ENCODE results near the gene ITGA8. TPM values are rescaled to one million over a fixed set of nuclear protein-coding genes. Genes with fewer than 3 reads are reported as not detected.

The ITGA8 gene
- total RNA-seq, result under 0.01 and 0.57 TPM in 2 replicates

DNA sequence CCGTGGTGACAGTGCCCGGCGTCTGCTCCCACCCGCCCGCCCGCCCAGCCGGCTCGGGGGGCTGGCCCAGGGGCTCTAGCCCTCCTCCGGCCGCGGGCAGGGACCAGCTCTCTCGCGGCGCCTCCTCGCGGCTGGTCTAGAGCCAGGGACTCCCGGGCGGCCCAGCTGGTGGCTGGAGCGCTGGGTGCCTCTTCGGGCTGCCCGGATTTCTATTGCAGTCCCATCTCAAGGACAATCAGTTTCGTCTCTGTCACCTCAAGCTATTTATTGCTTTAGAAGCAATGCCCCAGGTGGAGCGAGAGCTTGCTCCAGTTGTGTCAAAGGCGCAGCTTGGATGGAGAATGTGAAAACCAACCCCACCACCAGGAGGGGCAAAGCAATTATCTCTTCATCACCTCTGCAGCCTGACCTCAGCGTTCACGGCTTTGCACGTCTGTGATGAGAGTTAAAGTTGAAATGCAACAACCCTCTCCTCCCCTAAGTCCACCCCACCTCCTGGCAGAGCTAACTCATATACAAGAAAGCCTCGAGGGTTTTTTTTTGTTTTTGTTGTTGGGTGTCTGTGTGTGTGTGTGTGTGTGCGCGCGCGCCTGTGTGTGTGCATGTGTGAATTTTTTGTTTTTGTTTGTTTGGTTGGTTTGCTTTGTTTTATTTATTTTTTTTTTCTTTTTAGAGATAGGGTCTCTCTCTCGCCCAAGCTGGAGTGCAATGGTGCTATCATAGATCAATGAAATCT is at the start of gene ITGA8:
Gene ITGA8, minus strand, starts transcription at position 24 of the 736 bp plus-strand sequence. CDS start 151 bp downstream, outside the sequence.

Other genes with a start within 250 kb of the ITGA8 start
- 25.2 and 28.4 TPM in 2 replicates for gene MINDY3, start 140.6 kb upstream of the ITGA8 start, total RNA-seq

Measured in vein endothelial cell (primary cell).